PFSK-1 (cell line): ENCODE measurements around the gene DTYMK.

Source experiments
- FOXP2 ChIP-seq: optimal IDR thresholded peaks from 2 replicates; pipeline ENCODE3; 2011; ENCODE audit warnings: borderline replicate concordance, control low read depth, inconsistent platforms; ENCODE audit not compliant: insufficient read depth; ENCODE audit errors: extremely low read length, extremely low read depth
- POLR2AphosphoS5 ChIP-seq: IDR thresholded peaks from 2 replicates; pipeline ENCODE4 v1.6.1; 2012; ENCODE audit warnings: low read depth, mild to moderate bottlenecking, control low read depth, low read length, moderate library complexity
- SIN3A ChIP-seq: IDR thresholded peaks from 2 replicates; pipeline ENCODE4 v1.6.1; 2012; ENCODE audit warnings: mild to moderate bottlenecking, low read length, moderate library complexity, borderline replicate concordance; ENCODE audit not compliant: insufficient read depth
- TAF1 ChIP-seq: IDR thresholded peaks from 2 replicates; pipeline ENCODE4 v1.6.1; 2012; ENCODE audit warnings: low read length, control low read depth, borderline replicate concordance; ENCODE audit not compliant: insufficient read depth
- TF ChIP-seq, protein P1 (sequence below), 2 experiments: IDR thresholded peaks; 2 replicates each; pipeline versions ENCODE4 v1.6.1 to v1.8.0; 2011 to 2012; ENCODE audit warnings: low read depth in 2 of 2, low read length in 2 of 2, control low read depth in 1 of 2, inconsistent platforms in 1 of 2, mild to moderate bottlenecking in 1 of 2, moderate library complexity in 1 of 2; ENCODE audit not compliant: insufficient read depth in 1 of 2

Gene DTYMK

DNA sequence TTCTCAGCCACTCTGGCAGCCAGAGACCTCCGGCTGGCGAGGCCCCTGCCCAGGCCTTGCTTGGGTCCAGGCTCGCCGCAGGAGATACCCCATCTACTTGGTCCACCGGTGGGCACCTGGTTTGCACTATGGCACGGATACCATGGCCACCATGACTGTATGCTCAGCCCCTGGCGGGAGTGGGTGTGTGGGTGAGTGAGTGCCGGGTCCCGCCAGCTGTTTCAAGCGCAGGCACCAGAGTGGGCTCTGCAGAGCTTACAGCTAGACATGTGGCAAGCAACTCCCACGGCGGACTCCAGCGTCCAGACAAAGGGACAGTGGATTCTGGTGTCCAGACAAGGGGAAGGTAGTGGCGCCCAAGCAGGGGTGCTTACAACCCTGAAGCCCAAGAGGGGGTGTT is 47.7 kb downstream of the DTYMK start:
- TF ChIP-seq SIN3A = no peak
- no peak for TF ChIP-seq FOXP2
- no peak for TF ChIP-seq POLR2AphosphoS5

DNA sequence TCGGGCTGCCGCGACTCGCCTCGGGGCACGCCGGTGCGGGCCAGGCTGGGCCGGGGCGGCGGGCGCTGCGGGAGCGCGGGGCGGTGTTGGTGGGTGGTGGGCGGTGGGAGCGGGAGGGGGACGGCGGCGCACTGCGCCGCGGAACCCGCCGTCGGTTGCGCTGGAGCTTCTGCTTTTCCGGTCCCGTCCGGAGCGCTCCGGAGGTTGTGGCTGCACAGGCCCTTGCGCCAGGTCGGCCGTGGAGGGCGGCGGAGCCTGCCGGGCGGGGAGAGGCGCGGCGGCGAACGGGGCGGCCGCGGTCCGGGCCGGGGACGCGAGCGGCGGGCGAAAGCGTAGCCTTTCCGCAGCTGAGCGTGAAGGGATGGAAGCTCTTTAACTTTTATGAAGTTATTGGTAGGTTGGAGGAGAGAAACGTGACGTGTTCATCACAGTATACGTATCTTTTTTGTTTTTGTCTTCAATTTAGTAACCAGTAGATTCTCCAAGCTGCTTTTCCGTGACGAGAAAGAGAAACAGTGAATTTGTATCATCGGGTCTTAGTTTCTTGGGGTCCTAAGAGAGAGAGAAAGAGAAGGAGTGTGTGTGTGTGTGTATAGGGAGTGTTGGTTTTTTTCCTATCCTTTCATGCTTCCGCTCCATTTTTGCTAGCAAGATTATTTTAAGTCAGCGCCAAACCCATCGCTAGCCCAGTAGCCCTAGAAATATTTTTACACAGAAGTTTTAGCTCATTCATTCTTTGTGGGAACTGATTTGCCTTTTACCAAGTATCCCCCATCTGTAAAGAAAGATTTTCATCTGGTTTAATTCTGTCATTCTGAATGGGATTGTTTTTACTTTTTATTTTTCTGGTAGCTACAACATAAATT is 48.6 kb downstream of the DTYMK start:
- 0 out of 2 replicates have a peak, but pooled peaks have one; percentile 8 for TF ChIP-seq SIN3A
- TF ChIP-seq, protein P1, sequence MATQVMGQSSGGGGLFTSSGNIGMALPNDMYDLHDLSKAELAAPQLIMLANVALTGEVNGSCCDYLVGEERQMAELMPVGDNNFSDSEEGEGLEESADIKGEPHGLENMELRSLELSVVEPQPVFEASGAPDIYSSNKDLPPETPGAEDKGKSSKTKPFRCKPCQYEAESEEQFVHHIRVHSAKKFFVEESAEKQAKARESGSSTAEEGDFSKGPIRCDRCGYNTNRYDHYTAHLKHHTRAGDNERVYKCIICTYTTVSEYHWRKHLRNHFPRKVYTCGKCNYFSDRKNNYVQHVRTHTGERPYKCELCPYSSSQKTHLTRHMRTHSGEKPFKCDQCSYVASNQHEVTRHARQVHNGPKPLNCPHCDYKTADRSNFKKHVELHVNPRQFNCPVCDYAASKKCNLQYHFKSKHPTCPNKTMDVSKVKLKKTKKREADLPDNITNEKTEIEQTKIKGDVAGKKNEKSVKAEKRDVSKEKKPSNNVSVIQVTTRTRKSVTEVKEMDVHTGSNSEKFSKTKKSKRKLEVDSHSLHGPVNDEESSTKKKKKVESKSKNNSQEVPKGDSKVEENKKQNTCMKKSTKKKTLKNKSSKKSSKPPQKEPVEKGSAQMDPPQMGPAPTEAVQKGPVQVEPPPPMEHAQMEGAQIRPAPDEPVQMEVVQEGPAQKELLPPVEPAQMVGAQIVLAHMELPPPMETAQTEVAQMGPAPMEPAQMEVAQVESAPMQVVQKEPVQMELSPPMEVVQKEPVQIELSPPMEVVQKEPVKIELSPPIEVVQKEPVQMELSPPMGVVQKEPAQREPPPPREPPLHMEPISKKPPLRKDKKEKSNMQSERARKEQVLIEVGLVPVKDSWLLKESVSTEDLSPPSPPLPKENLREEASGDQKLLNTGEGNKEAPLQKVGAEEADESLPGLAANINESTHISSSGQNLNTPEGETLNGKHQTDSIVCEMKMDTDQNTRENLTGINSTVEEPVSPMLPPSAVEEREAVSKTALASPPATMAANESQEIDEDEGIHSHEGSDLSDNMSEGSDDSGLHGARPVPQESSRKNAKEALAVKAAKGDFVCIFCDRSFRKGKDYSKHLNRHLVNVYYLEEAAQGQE (IDR thresholded peaks at IDR 0.05; ENCODE audit: insufficient read depth in 1 of 2, low read depth in 2 of 2, low read length in 2 of 2) = no peak

DNA sequence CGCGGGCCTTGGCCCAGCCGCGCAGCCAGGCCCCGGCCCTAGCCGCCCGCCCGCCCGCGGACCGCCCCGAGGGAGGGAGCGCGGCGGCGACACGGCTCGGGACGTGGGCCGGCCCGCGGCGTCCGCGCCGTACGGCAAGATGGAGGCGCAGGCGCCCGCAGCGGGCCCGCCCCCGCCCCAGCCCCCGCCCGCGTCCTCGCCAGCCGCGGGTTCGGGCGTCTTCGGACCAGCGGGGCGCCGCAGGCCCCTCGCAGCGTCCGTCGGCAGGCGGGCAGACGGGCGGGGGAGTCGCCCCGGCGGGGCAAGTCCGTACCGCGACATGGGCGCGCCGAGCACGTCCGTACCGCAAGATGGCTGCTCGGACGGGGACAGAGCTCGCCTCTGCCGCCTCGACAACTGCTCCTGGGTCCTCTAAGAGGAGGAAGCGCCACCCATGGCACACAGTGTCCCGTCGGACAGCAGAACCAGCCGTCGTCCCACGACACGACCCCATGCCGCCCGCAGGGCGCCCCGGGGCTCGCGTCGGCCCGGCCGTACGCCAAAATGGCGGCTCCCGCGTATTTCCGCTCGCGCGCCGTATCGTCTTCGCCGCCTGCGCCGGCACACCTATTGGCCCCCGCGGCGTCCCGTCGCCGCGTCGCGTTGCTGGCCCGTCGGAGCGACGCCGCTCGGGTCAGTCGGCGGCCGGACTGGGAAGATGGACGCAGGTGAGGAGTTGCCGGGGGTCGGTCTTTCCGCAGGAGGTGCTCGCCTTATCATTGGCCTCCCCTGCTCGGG is 49.4 kb downstream of the DTYMK start, which contains the start of the genes ATG4B and THAP4:
Gene ATG4B, plus strand, starts transcription at position 676 of the 777 bp plus-strand sequence. Its CDS starts 22 bp downstream, at position 698.
Gene THAP4, minus strand, starts transcription at position 141 of the 777 bp plus-strand sequence. CDS start 141 bp downstream, outside the sequence.
- TF ChIP-seq POLR2AphosphoS5 (peak; percentile 77), SIN3A (peak; percentile 30; the same call in 1 of the 2 replicates), TAF1 (peak; percentile 63; the same call in 1 of the 2 replicates), FOXP2 (no peak)
- TF ChIP-seq, protein P1 (IDR thresholded peaks at IDR 0.05; ENCODE audit: insufficient read depth in 1 of 2, low read depth in 2 of 2, low read length in 2 of 2) = 0 out of 4 replicates have a peak, but pooled peaks of 1 of the 2 experiments have one; percentile 46

- TF ChIP-seq SIN3A (no peak), TAF1 (0 out of 2 replicates have a peak, but pooled peaks have one; percentile 43)
Measured at GRCh38 chr2:241636182-241637017, 50.2 kb downstream of the DTYMK start.

DNA sequence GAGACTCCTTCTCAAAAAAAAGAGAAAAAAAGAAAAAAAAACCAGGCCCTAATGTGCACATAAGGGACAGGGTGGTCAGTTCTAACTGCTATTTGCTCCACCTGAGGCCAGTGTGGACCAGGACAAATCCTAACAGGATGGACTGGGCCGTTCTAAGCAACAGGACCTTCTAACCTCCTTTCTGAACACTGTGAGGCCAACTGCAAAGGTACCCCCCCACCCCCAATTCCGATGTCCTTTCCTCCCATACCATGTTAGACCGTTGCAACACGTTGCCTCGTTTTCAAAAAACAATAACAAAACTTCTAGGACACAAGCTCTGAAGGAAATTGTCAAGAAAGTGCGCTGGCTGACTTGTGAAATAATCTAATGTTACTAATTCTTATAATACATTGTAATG is 50.9 kb downstream of the DTYMK start:
- TF ChIP-seq FOXP2 (no peak), POLR2AphosphoS5 (no peak), TAF1 (no peak), SIN3A (no peak)
- TF ChIP-seq, protein P1 (IDR thresholded peaks at IDR 0.05; ENCODE audit: insufficient read depth in 1 of 2, low read depth in 2 of 2, low read length in 2 of 2) = no peak
